Posterior vena cava (tissue), 2 donors: ENCODE data around the gene FAM9B. TPM values are rescaled to one million over a fixed set of nuclear protein-coding genes. Genes with fewer than 3 reads are reported as not detected.

Source experiments
- DNase-seq: peaks from one replicate; pipeline ENCODE4 v3.0.0-alpha.2; 2020; ENCODE audit warnings: low spot score
- intact Hi-C, 2 donors: fragments of 100-400 bp; cut with DNase I; formaldehyde crosslinking; loops; one replicate each; pipeline versions ENCODE4 v1.14.1 to v1.14.2; 2022 to 2023
- total RNA-seq, 2 donors: library from RNA; stranded (reverse); fragmentation: NEBNext Ultra II Directional; extraction: Animal tissue kit (Norgen Biotek cat#: 25700); gene quantifications; one replicate each; pipeline ENCODE4 v1.2.1, GENCODE V29; 2021
- donor health status: DM: yes; HTN: yes; CAD: no.
- donor health status: DM: yes; HTN: yes; CAD: no.

Gene FAM9B
- total RNA-seq, 2 donors from 2014 or later: not detected

- DNase-seq: no peak
- intact Hi-C loops: no loop called here
These were observed 46.2 kb downstream of the FAM9B start for GRCh38 chrX:8987672-8988250.

- intact Hi-C loops: no loop called here
These were observed 49.7 kb downstream of the FAM9B start for GRCh38 chrX:8984231-8984630.

GRCh38 chrX:8981723-8982122, 52.2 kb downstream of the FAM9B start:
- DNase-seq: no peak
- intact Hi-C loops: no loop called here

More at GRCh38 chrX:8984231-8984630, 49.7 kb downstream of the FAM9B start:
- DNase-seq: no peak

GRCh38 chrX:8980756-8981155, 53.2 kb downstream of the FAM9B start:
- no peak for DNase-seq
- intact Hi-C loops: no loop called here

Other genes starting within 250 kb of the FAM9B start
- not detected for gene FAM9A, start 232.7 kb downstream of the FAM9B start, total RNA-seq